Bronchial epithelial cell (primary cell): Measurements from ENCODE around the gene TGFA. TPM values are rescaled to one million over a fixed set of nuclear protein-coding genes. Genes with fewer than 3 reads are reported as not detected.
A peak's percentile ranks its signal among the peaks of the same experiment; 100 is the strongest.

Experiments used
- DNase-seq: peaks from one replicate; pipeline ENCODE4 v3.0.0-alpha.2; 2010; ENCODE audit warnings: low read depth
- FAIRE-seq: peaks from 2 replicates; lab custom pipeline; 2011; peaks lifted over from hg19 to GRCh38; lab: Jason Lieb, UNC
- H3K27me3 ChIP-seq: 2 replicates; pipeline ENCODE4 v1.5.1; 2011; ENCODE audit warnings: low read length; ENCODE audit not compliant: control insufficient read depth, insufficient read depth
- H3K36me3 ChIP-seq: 2 replicates; pipeline ENCODE4 v1.5.1; 2011; ENCODE audit warnings: low read length; ENCODE audit not compliant: control insufficient read depth, insufficient read depth
- H3K4me3 ChIP-seq: 2 replicates; pipeline ENCODE4 v1.5.1; 2011; ENCODE audit warnings: mild to moderate bottlenecking, low read depth, low read length, control low read depth
- total RNA-seq: library from RNA; depleted of rRNA; stranded (reverse); fragments of >200 nt; gene quantifications from 2 replicates; pipeline ENCODE4 v1.2.1, GENCODE V29; 2014
- TF ChIP-seq, protein P1 (sequence below): IDR thresholded peaks from 2 replicates; pipeline ENCODE4 v1.5.1; 2011; ENCODE audit warnings: mild to moderate bottlenecking, moderate library complexity, low read length, control low read depth, inconsistent platforms; ENCODE audit not compliant: insufficient read depth, severe bottlenecking

The TGFA gene
- total RNA-seq, 1 donor from 2014 or later, result 85.3 TPM

DNA sequence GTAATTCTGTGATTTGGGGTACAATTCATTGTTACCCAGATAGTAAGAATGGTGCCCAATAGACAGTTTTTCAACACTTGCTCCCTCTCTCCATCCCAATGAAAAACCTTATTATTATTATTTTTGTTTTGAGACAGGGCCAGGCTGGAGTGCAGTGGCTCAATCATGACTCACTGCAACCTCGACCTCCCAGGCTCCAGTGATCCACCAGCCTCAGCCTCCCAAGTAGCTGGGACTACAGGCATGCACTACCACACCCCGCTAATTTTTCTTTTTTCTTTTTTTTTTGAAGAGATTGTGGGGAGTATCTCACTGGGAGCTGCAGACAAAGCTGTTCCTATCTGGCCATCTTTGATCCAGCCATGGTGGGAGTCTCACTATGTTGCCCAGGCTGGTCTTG lies 7.2 kb downstream of the TGFA start:
- Histone ChIP-seq H3K27me3 (no peaks in the 10 kb centered on the region), H3K36me3 (peaks cover 2% of the 10 kb centered on the region), H3K4me3 (no peak overlapping the region)
- no peak for FAIRE-seq
- no peak for DNase-seq
- TF ChIP-seq, protein P1, sequence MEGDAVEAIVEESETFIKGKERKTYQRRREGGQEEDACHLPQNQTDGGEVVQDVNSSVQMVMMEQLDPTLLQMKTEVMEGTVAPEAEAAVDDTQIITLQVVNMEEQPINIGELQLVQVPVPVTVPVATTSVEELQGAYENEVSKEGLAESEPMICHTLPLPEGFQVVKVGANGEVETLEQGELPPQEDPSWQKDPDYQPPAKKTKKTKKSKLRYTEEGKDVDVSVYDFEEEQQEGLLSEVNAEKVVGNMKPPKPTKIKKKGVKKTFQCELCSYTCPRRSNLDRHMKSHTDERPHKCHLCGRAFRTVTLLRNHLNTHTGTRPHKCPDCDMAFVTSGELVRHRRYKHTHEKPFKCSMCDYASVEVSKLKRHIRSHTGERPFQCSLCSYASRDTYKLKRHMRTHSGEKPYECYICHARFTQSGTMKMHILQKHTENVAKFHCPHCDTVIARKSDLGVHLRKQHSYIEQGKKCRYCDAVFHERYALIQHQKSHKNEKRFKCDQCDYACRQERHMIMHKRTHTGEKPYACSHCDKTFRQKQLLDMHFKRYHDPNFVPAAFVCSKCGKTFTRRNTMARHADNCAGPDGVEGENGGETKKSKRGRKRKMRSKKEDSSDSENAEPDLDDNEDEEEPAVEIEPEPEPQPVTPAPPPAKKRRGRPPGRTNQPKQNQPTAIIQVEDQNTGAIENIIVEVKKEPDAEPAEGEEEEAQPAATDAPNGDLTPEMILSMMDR, result no peak

DNA sequence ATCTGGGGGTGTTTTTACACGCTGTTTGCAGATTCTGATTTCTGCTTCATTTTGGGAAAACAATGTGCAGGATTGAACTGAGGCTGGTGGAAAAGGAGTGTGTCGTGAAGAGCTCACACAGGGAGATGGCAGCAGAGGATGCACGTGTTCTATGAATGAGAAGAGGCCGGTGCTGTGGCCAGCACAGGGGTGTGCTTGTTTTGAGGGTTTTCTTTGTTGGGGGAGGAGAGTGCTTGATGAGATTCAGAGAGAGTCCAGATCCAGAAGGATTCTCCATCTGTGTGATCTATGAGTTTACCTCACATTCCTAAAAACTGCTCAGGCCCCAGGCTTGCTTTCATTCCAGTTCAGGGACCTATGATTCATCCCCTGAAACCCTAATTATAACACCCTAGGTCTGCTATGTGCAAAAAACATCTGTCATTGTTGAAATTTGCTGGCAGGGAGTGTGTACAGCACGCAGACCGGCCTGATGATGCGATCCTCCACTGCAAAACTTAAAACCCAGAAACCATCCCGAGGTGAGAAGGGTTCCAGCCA lies 12.1 kb downstream of the TGFA start:
- TF ChIP-seq, protein P1, result no peak
- H3K4me3 ChIP-seq, result no peak overlapping the region
- DNase-seq, result peak; percentile 81
- peak; percentile 84 for FAIRE-seq
- H3K36me3 ChIP-seq, result peaks cover 3% of the 10 kb centered on the region
- no peaks in the 10 kb centered on the region for H3K27me3 ChIP-seq

DNA sequence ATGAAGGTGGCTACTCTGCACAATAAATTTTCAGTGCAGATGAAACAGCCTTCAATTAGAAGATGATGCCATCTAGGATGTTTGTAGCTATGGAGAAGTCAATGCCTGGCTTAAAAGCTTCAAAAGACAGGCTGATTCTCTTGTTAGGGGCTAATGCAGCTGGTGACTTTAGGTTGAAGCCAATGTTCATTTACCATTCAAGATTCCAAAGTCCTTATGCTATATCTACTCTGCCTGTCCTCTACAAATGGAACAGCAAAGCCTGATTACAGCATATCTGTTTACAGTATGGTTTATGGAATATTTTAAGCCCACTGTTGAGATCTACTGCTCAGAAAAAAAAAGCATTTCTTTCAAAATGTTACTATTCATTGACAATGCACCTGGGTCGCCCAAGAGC lies 15.8 kb downstream of the TGFA start:
- FAIRE-seq (no peak), DNase-seq (no peak)

DNA sequence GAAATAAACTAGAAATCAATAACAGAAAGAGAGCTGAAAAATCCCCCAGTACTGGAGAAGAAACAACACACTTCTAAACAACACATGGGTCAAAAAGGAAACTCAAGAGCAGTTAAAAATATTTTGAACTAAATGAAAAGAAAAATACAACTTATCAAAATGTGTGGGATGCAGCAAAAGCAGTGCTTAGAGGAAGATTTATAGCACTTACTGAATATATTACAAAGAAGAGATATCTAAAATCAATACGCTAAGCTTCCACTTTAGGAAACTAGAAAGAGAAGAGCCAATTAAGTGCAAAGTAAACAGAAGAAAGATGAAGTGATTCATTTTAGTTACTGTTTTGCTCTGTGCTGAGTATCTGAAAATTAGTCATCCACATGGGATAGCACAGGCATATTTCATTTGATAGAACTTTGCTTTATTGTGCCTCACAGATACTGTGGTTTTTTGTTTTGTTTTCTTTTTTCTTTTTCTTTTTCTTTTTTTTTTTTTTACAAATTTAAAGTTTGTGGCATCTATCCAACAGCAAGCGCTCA lies 17.0 kb downstream of the TGFA start:
- TF ChIP-seq, protein P1, result no peak
- Histone ChIP-seq H3K27me3 (no peaks in the 10 kb centered on the region), H3K4me3 (no peak overlapping the region), H3K36me3 (peaks cover 3% of the 10 kb centered on the region)
- DNase-seq (peak; percentile 73), FAIRE-seq (no peak)

More for the DNA sequence above, 15.8 kb downstream of the TGFA start:
- Histone ChIP-seq H3K27me3 (no peaks in the 10 kb centered on the region), H3K36me3 (peaks cover 3% of the 10 kb centered on the region), H3K4me3 (no peak overlapping the region)
- TF ChIP-seq, protein P1, result no peak

DNA sequence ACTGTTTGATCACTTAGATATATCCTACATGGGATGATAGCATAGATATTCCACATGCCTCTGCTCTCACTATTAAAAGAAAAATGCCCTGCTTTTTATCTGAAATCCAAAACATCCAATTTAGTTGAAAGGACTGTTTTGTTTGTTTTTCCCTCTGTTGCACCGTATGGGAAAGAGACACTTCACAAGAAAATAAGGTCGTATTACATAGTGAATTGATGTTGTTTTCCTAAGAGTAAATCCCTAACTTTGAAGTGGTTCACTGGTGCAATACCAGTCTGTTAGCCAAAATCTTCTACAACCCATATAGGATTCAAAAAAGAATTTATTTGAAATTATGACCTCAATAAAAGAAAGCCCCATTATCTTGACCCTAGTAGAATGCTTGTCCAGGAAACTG lies 18.1 kb downstream of the TGFA start:
- TF ChIP-seq, protein P1, result no peak
- H3K36me3 ChIP-seq, result no peaks in the 10 kb centered on the region
- FAIRE-seq, result no peak

DNA sequence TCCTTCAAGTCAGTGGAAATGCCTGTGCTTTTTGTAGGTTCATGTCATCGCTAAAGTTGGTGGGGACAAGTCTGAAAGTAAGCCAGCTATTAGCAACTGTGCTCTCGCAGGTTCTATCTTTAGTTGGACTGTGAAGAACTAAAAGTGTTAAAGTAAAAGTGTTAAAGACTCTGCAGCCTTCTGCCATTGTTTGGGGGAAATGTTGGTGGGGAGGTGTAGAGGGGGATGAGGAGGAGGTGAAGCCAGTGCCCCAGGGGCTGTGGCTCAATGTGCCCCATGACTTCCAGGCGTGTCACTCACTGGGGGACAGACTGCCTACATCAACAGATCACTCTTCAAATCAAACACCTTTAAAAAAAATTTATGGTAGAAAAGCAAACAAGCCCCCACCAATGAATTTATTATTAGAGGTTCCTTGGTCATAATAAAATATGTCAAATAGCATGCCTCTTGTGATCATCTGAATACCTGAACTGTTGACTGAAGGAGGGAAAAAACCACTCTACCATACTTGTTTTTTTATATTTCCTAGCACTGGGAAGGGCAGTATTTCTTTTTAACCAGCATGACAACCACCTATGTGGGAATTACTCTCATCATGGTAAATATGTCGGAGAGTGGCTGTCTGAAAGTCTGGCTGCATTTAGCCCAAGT lies 19.3 kb downstream of the TGFA start:
- DNase-seq (no peak), FAIRE-seq (no peak)
- no peaks in the 10 kb centered on the region for H3K27me3 ChIP-seq
- H3K36me3 ChIP-seq, result no peaks in the 10 kb centered on the region
- TF ChIP-seq, protein P1, result no peak
- H3K4me3 ChIP-seq, result no peak overlapping the region

More for the DNA sequence above, 18.1 kb downstream of the TGFA start:
- no peak for DNase-seq
- Histone ChIP-seq H3K27me3 (no peaks in the 10 kb centered on the region), H3K4me3 (no peak overlapping the region)
